Astrocyte of the spinal cord (primary cell): ENCODE measurements around the gene BRPF3.

Source experiments
- DNase-seq: peaks from one replicate; pipeline ENCODE4 v3.0.0; 2011; ENCODE audit warnings: low read depth, low spot score
- H3K4me3 ChIP-seq: 2 replicates; pipeline ENCODE4 v1.5.1; 2011; ENCODE audit warnings: low read depth, mild to moderate bottlenecking, low read length, moderate library complexity
- in situ Hi-C: cut with HindIII; loops from 2 replicates; pipeline ENCODE4 v1.10.0; 2017; ENCODE audit warnings: low sequenced_read_pairs
- TF ChIP-seq, protein P1 (sequence below): IDR thresholded peaks from 2 replicates; pipeline ENCODE4 v1.5.1; 2012; ENCODE audit warnings: low read depth, mild to moderate bottlenecking, low read length, inconsistent platforms

Gene BRPF3

DNA sequence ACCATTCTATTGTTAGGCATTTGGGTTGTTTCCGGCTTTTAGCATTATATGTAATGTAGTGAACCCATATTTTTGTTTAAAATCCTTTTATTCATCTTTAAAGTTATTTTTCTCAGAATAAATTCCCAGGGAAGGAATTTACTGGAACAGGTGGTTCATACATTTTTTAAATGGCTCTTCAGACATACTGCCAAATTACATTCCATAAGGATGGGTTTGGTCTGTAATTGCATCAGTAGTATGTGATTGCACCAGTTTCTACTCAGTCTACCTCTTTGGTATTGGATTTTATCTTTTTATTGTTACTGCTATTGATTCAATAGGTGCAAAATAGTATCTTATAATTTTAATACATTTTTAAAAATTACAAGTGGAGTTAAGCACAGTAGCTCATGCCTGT, 27.2 kb downstream of the BRPF3 start:
- H3K4me3 ChIP-seq, result no peak overlapping the region
- no peak for DNase-seq
- TF ChIP-seq, protein P1, sequence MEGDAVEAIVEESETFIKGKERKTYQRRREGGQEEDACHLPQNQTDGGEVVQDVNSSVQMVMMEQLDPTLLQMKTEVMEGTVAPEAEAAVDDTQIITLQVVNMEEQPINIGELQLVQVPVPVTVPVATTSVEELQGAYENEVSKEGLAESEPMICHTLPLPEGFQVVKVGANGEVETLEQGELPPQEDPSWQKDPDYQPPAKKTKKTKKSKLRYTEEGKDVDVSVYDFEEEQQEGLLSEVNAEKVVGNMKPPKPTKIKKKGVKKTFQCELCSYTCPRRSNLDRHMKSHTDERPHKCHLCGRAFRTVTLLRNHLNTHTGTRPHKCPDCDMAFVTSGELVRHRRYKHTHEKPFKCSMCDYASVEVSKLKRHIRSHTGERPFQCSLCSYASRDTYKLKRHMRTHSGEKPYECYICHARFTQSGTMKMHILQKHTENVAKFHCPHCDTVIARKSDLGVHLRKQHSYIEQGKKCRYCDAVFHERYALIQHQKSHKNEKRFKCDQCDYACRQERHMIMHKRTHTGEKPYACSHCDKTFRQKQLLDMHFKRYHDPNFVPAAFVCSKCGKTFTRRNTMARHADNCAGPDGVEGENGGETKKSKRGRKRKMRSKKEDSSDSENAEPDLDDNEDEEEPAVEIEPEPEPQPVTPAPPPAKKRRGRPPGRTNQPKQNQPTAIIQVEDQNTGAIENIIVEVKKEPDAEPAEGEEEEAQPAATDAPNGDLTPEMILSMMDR, result no peak
- in situ Hi-C loops, result no loop called here

DNA sequence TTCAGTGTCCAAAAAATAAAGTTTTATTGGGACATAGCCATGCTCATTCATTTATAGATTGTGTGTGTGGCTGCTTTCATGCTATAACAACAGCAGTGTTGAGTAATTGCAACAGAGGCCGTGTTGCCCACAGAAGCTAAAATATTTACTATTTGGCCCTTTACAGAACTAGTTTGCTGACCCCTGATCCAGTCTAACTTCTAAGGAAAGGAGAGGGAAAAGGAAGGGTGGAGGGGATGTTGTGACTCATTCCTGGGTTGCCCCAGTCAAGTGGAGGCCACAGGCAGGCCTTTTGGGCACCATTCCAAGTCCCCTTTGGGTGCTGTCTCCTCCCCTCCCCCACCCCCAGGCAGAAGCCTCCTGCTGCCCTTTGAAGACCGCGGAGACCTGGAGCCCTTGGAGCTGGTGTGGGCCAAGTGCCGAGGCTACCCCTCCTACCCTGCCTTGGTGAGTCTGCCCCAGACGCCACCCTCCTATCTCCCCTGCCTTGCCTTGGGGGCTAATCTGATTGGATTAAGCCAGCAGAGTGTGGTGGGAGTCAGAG, 28.4 kb downstream of the BRPF3 start:
- TF ChIP-seq, protein P1, result no peak
- no peak overlapping the region for H3K4me3 ChIP-seq
- in situ Hi-C loops, result no loop called here
- no peak for DNase-seq

DNA sequence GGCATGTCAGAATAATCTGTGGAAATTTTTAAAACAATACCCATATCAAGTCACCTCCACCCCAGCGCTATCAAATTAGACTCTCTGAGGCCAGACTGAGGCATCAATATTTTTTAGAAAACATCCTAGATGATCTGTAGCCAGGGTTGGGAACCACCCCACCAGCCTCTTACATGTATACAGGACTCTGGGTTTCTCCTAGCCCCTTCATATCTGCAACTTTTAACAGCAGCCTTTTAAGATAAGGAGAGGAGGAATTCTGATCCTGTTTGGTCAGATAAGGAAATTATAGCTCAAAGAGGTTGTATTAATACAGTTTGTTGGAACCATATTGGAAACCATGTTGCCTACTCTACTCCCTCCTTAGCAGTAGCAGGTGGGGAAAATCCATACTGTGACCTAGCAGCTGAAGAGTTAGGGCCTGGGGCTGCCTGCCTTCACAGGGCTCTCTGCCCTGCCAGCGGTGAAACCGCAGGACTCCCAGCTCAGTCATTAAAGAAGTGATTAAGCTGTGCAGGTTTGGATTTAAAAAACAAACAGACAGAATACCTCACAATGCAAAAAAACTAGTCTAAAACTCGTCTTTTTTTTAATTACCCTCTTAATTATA, 30.0 kb downstream of the BRPF3 start:
- H3K4me3 ChIP-seq, result no peak overlapping the region
- in situ Hi-C loops, result no loop called here
- TF ChIP-seq, protein P1, result no peak
- no peak for DNase-seq

DNA sequence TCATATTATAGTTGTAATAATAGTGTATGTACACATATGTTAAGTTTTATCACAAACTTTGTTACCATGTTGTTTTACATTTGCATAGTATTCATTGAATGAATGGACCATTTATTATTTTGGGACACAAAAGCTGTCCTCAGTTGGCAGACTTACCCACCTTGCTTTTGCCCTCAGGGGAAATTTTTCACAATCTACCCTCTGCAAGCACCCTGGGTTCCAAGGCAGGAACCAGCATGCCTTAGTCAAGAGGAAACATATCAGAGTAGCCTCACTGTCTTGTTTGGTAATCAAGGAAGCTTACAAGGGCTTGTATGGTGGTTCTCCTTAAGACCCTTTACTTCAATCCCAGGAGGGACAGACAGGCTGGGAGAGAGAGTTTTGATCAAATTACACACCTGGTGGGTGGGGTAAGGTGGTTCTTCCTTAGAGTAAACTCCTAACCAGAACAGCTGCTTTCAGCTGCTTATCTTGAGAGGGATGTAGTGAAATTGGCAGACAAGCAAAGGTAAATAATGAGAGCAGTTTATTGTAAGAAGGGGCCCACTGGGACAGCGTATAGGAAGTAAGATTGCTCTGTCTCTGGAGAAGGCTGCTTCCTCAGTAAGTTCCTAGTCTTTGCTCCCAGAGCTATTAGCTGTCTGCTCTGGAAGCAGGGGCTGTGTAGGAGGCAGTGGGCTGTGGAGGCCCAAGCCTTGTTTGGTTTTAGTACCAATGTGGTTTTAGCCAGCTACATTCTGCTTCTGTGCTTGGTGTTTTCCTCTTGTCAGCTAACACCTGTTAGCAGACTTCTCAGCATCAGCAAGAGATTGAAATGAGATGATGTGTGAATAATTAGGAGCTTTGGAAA, 31.1 kb downstream of the BRPF3 start:
- in situ Hi-C loops, result no loop called here
- TF ChIP-seq, protein P1, result no peak
- no peak overlapping the region for H3K4me3 ChIP-seq
- DNase-seq, result no peak

DNA sequence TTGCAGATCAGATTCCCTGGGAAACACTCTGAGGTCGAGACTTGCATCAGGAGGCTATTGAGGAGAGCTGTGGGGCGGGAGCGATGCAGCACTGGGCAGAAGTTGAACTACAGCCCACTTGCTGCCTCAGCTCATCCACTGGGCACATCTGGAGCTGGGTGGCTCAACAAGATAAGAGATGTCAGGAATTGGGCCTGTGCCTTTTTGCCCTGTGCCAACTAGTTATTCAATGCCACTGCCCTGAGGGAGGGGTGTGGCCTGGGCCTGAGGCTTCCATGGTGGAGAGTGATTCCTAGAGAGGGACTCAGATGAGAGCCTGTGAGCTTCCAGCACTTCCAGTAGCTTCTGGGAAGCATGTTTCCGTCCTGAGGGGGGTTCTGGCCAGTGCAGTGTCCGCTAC, 32.7 kb downstream of the BRPF3 start:
- no peak for DNase-seq
- TF ChIP-seq, protein P1, result no peak
- in situ Hi-C loops, result no loop called here
- H3K4me3 ChIP-seq, result no peak overlapping the region

DNA sequence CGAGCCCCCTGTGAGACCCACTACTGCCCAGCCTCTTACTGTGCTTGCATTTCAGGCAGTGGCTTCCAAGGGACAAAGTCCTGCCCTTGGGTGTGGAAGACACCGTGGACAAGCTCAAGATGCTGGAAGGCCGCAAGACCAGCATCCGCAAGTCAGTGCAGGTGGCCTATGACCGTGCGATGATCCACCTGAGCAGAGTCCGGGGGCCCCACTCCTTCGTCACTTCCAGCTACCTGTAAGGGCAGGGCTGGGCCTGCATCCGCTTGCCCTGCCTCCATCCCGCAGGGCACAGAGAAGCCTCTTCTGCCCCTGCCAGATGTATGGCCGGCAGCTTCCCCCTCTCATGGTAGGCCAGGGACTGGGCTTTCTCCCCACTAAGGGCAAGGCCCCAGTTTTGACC, 33.8 kb downstream of the BRPF3 start:
- in situ Hi-C loops, result no loop called here
- DNase-seq, result no peak
- H3K4me3 ChIP-seq, result no peak overlapping the region
- TF ChIP-seq, protein P1, result no peak
